HG03064 (cell line): ENCODE results near the gene CMTM1.
"Not testable (repeated sequence)": the region's sequence is repeated elsewhere in the genome, so short reads cannot be mapped to it uniquely, and the experiment has no call there.

Experiments used
- ATAC-seq: cut with Tn5 transposase; IDR thresholded peaks from one replicate; pipeline ENCODE4 v1.9.1; 2021; ENCODE audit warnings: low read depth; ENCODE audit not compliant: unreplicated experiment

Gene CMTM1

DNA sequence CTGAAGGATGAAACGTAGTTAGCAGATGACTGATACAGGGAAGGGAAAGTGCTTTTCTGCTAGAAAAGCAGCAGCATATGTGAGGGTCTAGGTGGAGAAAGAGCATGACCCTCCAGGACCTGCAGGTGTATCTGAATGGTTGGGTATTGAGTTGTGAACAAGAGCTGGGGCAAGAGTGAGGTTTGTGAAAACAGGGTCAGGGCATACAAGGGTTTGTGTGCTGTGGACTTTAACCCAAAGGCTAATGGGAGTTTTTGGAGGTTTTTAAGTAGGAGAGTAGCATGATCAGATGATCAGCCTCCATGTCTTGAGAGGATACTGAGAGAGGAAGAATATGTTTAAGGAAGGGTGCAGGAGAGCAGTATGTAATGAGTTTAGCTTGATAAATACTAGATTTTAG lies 6.1 kb upstream of the CMTM1 start:
- no peak for ATAC-seq

DNA sequence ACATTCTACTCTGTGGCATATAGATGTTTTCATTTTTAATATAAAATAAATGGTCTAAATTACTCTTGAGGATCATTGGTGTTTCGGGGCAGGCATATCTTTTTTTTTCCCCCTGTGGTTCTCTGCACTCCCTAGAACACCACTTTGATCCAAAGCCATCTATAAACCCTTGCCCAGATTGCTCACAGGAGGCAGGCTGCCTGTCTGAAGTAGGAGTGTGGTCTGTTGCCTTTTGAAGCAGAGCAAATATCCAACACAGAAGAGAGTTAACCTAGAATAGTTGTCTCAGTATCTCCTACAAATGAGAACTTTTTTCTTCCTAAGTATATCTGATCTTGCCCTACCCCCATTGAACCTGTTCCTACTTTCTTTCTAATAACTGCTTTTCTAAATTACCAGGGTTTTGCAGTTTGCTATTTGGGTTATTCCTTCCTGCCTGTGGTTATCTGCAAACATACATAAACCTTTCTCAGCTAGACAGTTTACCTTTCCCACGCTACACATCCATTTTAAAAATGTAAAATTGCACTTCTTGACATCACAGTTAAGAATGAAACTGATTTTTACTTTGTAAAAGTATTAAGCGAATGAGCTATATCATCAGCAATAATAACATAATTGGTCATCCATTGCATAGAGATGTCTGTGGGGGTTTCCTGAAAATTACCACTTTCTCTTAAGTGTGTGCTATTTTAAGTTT lies 4.7 kb upstream of the CMTM1 start:
- ATAC-seq, result no peak

DNA sequence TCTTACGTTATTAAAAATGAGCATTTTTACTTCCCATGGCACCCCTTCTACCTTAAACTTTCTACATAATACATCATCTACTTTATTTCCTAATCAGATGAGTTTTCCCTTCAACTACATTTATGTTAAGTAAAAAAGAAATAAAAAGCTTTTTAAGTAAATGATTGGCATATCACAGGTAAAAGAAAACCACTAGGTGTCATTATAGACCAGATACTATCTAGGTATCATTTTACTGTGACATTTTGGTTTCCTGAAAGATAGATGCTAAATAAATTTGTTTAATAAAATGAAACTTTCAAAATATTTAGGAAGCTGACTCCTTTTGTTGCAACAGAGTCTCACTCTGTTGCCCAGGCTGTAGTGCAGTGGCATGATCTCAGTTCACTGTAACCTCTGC lies 3.8 kb upstream of the CMTM1 start:
- ATAC-seq, result no peak

DNA sequence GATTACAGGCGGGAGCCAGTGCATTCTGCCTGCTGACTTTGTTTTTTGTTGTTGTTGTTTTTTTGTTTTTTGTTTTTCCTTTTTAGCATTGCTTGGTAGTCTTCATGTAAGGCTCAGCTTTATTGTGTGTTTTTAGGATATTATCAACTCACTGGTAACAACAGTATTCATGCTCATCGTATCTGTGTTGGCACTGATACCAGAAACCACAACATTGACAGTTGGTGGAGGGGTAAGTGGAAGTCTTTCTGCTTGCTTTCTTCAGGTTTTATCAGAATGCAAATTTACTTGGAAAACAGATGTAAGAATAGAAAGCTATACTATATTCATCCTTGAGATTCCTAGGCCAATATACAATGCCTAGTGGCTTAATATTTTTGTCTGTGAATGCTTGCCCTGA lies 3.3 kb upstream of the CMTM1 start:
- ATAC-seq, result no peak

DNA sequence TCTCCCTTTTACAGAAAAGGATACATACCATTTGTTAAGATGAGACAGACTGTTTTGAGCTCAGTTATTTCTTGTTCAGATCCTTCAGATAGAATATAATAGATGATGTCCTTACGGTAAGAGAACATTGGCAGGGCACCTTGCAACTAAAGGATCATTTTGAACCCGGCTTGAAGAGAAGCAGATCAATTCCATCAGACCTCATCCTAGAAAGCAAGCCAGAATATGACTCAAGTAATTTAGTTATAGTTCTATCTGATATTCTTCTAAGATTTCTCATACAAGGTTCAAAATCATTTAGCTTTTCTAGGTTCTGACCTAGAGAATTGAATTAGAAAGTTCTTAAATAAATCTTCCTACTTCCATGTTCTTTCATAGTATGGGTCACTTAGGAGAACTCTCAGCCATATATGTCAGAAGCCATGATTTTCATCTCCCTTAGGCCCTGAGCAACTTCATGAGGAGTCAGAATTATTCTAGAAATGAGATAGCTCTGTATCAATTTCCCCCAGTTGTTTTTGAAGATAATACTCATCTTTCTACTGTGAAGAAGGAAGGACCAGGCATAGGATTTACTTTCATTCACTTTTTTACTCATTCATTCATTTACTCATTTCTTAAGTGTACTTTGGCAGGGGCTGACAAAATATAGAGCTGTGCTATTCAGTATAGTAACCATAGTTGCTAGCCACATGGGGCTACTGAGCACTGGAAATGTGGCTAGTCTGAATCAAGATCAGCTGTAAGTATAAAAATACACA lies 2.5 kb upstream of the CMTM1 start:
- no peak for ATAC-seq

DNA sequence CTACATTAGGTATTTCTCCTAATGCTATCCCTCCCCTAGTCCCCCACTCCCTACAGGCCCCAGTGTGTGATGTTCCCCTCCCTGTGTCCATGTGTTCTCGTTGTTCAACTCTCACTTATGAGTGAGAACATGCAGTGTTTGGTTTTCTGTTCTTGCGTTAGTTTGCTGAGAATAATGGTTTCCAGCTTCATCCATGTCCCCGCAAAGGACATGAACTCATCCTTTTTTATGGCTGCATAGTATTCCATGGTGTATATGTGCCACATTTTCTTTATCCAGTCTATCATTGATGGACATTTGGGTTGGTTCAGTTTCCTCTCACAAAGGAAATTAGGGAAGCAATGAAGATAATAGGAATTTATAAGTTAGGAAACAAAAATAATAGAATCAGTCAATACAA lies 1.0 kb downstream of the CMTM1 start:
- not testable (repeated sequence) for ATAC-seq

DNA sequence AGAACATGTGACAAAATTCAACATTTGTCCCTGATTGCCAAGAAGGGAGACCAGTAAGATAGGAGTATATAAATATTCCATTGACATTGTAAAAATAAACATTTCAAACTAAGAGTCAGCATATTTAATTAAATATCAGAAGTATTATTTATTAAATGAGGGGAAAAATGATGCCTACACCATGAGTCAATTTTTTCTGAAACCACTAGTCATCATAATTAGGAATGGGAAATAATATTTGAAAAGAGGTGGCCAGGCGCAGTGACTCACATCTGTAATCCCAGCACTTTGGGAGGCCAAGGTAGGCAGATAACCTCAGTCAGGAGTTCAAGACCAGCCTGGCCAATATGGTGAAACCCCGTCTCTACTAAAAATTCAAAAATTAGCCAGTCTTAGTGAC lies 2.1 kb downstream of the CMTM1 start:
- ATAC-seq, result no peak

DNA sequence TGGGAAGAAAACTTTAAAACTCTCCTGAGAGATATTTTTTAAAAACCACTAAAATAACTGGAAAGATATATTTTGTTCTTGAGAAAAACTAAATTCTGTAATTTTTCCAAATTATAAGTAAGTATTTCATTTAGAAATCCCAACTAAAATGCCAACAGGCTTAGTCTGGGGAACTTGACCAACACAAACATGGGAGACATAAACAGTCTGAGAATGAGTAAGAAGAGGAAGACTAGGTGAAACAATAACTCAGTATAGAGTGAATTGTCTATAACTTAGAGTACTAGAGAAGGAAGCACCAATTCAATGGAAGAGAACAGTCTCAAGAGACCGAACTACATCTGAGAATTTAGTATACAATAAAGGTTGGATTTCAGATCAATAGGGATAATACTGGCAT lies 2.9 kb downstream of the CMTM1 start:
- ATAC-seq, result no peak

DNA sequence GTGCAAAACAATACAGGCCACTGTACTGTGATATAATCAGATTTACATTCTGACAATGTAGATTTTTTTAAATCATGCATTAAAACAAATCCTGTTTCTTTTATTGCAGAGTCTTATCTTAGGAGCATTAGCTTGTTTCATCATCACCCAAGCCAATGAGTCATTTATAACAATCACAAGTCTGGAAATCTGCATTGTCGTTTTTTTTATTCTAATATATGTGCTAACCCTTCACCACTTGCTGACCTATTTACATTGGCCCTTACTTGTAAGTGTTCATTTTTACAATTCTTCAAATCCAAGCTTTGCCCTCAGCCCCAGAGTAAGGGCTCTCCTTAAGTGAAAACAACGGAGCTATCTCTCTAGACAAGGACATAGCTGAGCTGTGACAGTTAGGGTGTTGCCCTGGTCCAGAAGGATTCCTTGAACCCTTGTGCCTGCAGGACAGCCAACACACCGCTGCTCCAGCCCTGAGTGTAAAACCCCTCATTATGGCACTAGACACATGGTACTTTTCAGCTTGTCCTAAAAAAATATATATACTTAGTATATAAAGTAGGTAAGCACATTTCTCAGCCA lies 3.7 kb downstream of the CMTM1 start:
- no peak for ATAC-seq

DNA sequence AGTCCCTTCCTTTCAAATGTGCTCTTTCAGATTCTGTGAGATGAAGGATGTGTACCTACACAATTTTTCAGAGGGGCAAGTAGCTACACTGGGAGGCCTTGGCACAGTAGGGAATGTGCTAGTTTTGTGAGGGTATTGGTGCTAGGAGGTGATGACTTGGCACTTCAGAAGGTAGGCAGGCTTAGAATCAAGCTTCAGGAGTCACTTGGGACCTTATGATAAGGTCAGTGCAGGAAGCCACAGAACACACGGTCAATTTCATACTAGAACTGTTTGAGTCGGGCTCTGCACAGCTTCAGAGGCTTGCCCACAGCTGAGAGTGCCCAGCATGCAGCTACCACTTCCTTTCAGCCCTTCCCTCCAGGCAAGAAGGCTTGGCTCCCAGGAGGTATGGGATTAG lies 6.1 kb downstream of the CMTM1 start:
- ATAC-seq, result no peak

DNA sequence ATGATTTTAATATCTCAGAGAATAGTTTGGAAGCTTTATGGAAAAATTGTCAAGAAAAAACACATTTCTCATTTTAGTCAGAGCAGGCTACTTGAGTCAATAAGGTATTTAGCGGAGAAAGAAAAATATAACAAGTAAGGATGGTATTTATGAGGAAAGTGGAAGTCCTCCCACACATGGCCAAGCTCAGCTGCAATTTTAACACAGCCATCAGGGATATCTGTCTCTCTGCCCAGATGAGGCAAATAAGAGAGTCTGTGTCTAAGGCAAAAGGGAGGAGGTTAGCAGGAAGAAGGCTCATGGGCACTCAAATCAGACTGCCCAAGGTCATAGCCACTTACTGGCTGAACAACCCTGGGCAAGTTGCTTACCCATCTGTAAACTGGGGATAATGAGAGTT lies 7.8 kb downstream of the CMTM1 start:
- ATAC-seq, result no peak

DNA sequence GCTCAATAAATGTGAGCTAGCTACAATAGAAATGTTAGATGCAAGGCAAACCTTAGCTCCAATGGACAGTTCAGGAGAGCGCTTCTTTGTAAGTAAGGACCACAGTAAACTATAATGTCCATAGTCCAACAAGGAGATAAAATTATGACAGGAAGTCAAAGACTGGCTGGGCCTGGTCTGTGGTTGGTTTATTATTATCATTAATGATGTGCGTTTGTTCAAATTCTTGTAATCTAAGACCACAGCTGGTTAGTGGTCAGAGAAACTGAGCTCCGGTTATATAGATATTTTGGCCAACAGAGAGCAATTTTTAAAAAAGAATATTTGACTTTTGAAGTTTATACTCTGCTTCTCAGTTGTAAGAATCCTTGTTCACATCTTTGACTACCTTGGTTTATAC lies 8.3 kb downstream of the CMTM1 start:
- no peak for ATAC-seq

DNA sequence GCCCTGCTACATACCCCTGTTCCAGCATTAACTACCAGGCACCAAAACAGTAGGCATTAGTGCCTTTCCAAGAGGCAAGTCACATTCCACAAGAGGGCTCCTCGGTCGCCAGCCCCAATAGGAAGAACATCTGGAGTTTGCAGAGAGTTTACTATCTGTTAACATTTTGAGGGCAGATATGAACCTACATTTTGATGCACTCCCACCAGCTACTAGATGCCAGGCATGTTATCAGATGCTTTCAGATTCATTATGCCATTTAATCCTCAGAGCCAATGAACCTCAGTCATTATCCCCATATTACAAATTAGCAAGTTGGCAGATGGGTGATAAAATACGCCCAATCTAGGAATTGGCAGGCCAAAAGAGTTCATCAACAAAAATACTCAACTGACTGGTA lies 8.8 kb downstream of the CMTM1 start:
- ATAC-seq, result no peak

DNA sequence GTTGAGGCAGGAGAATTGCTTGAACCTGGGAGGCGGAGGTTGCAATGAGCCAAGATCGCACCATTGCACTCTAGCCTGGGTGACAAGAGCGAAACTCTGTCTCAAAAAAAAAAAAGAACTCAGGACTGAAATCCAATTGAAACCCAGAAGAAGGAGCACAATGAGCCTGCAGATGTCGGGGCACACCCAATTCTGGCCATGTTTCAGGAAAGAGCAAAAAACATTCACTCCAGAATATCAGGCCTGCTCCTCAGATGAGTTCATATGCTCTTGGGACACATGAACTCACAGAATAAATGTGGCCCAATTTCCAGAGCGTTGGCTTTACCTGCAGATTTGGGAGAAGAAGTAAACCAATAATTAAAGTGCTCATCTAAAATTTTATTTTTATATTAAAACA lies 10.1 kb downstream of the CMTM1 start:
- no peak for ATAC-seq

DNA sequence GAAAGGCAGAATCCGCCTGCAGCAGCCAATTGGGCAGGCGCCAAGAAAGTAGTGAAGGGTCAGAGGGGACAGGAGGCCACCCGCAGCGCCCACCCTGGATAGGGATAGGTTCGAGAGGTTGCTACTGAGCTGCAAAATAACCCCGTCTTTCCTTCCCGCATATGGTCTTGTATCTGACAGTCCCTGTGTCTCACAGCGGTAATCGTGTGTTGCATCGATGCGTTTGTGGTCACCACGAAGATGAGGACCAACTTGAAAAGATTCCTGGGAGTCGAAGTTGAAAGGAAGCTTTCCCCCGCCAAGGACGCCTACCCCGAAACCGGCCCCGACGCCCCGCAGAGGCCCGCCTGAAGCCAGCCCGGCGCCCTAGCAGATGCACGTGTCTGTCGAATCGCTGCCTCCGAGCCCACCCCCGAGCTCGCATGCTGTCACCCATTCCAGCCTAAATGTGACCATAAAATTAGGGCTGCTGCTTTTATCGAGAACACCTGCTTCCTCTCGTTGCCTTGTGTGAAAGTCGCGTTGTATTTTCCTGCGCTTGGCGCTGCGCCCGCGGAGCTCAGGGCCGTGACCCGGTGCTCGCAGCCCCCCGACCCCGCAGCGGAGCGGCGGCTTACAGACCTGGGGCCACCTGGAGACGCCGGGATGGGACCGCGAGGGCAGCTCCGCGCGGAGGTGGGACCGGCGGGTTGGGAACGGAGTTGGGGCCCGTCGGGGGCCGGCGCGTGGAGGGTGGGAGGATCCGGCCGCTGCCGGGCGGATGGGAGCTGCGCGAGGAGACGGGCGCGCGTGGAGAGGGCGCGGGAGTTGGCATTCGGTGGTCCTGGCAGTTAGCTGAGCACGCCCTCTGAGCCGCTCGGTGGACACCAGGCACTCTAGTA lies 12.7 kb downstream of the CMTM1 start, which contains the start of gene CMTM2:
Gene CMTM2, plus strand, starts transcription at position 813 of the 881 bp plus-strand sequence. CDS start 145 bp downstream, outside the sequence.
- no peak for ATAC-seq

DNA sequence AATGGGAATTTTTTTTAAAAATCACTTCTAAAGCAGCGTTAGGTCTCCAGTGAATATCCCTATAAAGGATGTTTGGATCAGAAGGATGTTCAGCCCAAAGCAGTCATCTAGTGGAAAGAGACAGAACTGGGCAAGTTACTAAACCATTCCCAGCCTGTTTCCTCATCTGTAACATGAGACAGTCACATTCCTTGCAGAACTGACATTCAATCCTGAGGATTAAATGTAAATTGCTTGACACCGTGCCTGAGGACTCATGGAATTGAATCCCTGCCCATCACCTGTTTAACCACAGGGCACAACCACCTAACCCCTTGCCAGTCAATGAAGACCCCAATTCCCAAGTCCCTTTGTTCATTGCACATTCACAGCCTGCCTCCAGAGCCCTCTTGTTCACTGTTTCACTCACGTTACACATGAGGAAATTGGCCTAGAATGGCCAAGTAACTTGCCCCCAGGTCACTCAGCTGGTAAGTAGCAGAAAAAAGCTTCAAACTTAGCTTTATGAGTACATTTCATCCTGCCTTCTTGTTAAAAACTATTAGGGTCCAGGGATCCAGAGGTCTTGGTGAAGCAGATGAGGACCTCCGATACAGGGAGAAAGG lies 14.5 kb downstream of the CMTM1 start:
- no peak for ATAC-seq

DNA sequence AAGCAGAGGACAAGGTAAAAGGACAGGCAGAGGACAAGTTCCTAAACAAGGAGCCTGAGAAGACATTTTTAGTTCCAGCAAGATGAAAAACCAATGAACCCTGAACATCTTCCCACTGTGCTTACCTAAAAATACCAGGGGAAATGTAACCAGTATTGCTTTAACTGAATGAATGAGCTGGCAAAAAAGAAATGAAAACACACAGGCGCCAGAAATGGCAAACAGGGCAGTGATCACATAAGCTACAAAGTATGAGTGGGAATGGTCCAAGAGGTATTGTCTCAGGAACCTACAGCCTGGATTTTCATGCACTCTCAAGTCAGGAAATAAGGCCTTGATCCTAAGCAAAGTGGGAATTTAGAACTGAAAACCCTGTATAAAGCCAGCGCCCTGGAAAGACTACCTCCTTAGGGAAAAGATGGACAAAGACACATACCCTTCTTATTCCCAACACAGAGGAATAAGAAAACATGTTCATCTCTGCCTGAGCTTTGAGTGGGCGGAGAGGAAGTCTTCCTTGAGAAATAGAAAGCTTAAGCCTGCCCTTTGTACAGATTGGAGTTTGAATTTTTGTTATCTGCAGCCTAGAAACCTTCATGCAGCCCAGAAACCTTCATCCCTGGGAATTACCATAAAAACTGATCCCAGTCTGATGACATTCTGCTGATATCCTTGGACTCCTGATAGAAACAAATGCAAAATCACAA lies 15.2 kb downstream of the CMTM1 start:
- no peak for ATAC-seq

DNA sequence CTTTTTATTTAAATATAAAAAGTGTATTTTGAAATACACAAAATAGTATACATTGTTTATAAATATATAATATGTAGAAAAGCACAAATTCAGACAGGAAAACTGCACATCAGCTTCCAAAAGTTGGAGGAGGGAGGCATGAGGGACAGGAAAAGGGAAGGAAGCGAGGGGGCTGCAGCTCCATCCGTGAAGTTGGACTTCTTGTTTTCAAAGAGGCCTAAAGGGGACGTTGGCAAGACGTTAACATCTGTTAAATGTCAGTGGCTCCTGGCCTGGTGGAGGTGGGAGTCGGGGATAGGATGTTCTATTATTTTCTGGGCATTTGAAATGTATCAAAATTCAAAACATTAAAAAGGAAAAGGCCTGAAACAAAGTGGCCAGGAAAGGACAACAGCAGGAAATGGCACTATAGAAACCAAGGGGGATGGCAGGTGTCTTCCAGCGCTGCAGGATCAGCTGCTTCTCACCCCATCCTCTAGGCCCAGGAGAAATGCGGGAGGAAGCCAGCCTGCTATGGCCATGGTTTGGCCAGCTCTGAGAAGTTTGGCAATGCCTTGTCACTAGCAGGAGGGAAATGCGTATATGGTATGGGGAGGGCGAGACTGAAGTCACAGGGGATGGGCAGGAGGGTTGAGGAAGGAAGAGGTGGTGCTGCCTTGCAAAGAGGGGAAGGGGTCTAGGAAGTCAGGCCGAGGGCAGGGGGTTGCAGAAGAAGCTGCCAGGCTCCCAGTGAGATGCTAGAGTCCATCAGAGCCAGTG lies 19.4 kb downstream of the CMTM1 start:
- no peak for ATAC-seq
